ENCODE data around the gene TPSD1.
"Not testable (repeated sequence)": the region's sequence is repeated elsewhere in the genome, so short reads cannot be mapped to it uniquely, and the experiment has no call there.

The TPSD1 gene

DNA sequence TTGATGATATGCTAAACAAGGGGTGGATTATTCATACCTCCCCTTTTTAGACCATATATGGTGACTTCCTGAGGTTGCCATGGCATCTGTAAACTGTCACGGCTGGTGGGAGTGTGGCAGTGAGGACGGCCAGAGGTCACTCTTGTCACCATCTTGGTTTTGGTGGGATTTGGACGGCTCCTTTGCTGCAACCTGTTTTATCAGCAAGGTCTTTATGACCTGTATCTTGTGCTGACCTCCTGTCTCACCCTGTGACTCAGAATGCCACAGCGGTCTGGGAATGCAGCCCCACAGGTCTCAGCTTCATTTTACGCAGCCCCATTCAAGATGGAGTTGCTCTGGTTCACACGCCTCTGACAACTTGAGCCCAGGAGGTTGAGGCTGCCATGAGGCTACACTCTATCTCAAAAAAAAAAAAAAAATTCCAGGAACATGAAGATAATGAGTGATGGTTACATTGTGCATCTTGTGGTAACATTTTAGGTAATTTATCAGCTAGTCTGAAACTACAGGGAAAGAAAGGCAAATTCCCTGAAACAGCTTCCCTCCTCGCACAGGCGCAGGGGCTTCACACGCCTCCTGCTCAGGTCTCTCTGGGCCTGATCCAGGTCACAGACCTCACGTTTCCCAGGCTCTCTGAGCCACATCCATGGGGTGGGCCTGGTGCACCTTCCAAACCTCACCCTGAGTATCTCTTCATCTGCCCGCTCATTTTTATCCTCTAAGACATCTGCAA lies 38.2 kb downstream of the TPSD1 start:
- TF ChIP-seq, protein P1, sequence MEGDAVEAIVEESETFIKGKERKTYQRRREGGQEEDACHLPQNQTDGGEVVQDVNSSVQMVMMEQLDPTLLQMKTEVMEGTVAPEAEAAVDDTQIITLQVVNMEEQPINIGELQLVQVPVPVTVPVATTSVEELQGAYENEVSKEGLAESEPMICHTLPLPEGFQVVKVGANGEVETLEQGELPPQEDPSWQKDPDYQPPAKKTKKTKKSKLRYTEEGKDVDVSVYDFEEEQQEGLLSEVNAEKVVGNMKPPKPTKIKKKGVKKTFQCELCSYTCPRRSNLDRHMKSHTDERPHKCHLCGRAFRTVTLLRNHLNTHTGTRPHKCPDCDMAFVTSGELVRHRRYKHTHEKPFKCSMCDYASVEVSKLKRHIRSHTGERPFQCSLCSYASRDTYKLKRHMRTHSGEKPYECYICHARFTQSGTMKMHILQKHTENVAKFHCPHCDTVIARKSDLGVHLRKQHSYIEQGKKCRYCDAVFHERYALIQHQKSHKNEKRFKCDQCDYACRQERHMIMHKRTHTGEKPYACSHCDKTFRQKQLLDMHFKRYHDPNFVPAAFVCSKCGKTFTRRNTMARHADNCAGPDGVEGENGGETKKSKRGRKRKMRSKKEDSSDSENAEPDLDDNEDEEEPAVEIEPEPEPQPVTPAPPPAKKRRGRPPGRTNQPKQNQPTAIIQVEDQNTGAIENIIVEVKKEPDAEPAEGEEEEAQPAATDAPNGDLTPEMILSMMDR (IDR thresholded peaks at IDR 0.05; ENCODE audit: insufficient read depth, low read length), result no peak
- TF ChIP-seq, protein P2, sequence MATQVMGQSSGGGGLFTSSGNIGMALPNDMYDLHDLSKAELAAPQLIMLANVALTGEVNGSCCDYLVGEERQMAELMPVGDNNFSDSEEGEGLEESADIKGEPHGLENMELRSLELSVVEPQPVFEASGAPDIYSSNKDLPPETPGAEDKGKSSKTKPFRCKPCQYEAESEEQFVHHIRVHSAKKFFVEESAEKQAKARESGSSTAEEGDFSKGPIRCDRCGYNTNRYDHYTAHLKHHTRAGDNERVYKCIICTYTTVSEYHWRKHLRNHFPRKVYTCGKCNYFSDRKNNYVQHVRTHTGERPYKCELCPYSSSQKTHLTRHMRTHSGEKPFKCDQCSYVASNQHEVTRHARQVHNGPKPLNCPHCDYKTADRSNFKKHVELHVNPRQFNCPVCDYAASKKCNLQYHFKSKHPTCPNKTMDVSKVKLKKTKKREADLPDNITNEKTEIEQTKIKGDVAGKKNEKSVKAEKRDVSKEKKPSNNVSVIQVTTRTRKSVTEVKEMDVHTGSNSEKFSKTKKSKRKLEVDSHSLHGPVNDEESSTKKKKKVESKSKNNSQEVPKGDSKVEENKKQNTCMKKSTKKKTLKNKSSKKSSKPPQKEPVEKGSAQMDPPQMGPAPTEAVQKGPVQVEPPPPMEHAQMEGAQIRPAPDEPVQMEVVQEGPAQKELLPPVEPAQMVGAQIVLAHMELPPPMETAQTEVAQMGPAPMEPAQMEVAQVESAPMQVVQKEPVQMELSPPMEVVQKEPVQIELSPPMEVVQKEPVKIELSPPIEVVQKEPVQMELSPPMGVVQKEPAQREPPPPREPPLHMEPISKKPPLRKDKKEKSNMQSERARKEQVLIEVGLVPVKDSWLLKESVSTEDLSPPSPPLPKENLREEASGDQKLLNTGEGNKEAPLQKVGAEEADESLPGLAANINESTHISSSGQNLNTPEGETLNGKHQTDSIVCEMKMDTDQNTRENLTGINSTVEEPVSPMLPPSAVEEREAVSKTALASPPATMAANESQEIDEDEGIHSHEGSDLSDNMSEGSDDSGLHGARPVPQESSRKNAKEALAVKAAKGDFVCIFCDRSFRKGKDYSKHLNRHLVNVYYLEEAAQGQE (IDR thresholded peaks at IDR 0.05; ENCODE audit: insufficient replicate concordance, low read depth), result no peak
- TF ChIP-seq SPI1 (IDR thresholded peaks at IDR 0.05; ENCODE audit: borderline replicate concordance, low read depth), result no peak
- TF ChIP-seq POLR2AphosphoS5 (IDR thresholded peaks at IDR 0.05; ENCODE audit: low read depth), result no peak
- TF ChIP-seq GABPA (IDR thresholded peaks at IDR 0.05; ENCODE audit: low read depth), result no peak
- no peak overlapping the region for H3K27ac ChIP-seq (replicated peaks)
- H3K27me3 ChIP-seq (ENCODE audit: insufficient read depth, poor library complexity, severe bottlenecking), result peaks cover 12% of the 10 kb centered on the region
- no peak for DNase-seq (ENCODE audit: low read depth in 1 of 2, low spot score in 1 of 2)
- no peak overlapping the region for H3K4me3 ChIP-seq (replicated peaks; ENCODE audit: insufficient read depth, low read length)

DNA sequence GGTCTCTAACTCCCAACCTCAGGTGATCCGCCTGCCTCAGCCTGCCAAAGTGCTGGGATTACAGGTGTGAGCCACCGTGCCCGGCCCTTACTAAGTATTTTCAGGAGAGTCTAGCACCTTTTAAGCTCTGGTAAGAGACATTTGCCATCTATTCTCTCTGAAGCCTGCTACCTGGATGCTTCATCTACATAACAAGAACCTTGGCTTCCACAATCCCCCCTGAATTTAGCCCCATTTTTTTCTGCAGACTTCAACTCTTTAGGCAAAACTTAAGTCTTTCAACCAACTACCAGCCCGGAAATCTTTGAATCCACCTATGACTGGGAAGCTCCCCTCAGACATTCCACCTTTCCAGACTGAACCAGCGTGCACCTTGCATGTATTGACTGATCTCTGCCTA lies 39.6 kb downstream of the TPSD1 start:
- H3K27me3 ChIP-seq (ENCODE audit: insufficient read depth, poor library complexity, severe bottlenecking), result peaks cover 2% of the 10 kb centered on the region
- H3K4me3 ChIP-seq (replicated peaks; ENCODE audit: insufficient read depth, low read length), result no peak overlapping the region
- DNase-seq (ENCODE audit: low read depth in 1 of 2, low spot score in 1 of 2), result no peak
- H3K27ac ChIP-seq (replicated peaks), result no peak overlapping the region
- TF ChIP-seq, protein P2 (IDR thresholded peaks at IDR 0.05; ENCODE audit: insufficient replicate concordance, low read depth), result no peak
- TF ChIP-seq, protein P1 (IDR thresholded peaks at IDR 0.05; ENCODE audit: insufficient read depth, low read length), result no peak
- no peak for TF ChIP-seq POLR2AphosphoS5 (IDR thresholded peaks at IDR 0.05; ENCODE audit: low read depth)
- no peak for TF ChIP-seq GABPA (IDR thresholded peaks at IDR 0.05; ENCODE audit: low read depth)
- no peak for TF ChIP-seq SPI1 (IDR thresholded peaks at IDR 0.05; ENCODE audit: borderline replicate concordance, low read depth)

DNA sequence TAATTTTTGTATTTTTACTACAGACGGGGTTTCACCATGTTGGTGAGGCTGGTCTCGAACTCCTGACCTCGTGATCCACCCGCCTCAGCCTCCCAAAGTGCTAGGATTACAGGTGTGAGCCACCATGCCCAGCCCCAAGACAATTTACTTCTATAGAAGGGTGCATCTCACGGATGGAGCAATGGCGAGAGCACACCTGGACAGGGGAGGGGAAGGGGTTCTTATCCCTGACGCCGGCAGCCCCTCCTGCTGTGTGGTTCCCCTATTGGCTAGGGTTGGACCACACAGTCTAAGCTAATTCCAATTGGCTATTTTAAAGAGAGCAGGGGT lies 40.8 kb downstream of the TPSD1 start:
- H3K27ac ChIP-seq (replicated peaks); DNase-seq (ENCODE audit: low read depth in 1 of 2, low spot score in 1 of 2); H3K4me3 ChIP-seq (replicated peaks; ENCODE audit: insufficient read depth, low read length); H3K27me3 ChIP-seq (ENCODE audit: insufficient read depth, poor library complexity, severe bottlenecking): not testable (repeated sequence)

DNA sequence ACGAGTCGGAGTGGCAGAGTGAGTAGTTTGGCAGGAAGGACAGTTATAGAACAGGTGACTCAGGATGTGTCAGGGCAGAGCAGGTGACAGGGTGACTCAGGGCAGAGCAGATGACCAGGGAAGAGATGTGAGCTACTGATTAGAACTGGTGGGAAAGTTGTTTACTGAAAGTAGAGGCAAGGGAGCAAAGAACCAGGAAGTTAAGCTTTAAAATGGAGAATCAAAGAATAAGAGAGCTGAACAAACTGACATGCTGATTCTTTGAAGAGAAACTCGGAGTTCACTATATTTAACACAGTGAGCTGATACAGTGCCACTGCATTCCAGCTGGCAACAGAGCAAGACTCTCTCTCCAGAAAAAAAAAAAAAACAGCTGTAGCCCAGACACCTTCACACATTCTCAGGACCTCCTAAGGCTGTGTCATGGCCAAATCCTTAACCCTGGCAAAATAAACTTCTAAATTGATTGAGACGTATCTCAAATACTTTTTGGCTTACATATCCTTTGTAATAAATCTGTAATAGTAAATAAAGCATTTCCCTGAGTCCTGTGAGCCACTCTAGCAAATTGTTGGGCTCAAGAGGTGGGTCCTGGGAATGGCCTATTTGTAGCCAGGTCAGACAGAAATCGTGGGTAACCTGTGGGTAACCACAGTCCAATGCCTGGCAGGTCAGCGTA lies 41.3 kb downstream of the TPSD1 start:
- TF ChIP-seq, protein P1 (IDR thresholded peaks at IDR 0.05; ENCODE audit: insufficient read depth, low read length), result no peak
- TF ChIP-seq GABPA (IDR thresholded peaks at IDR 0.05; ENCODE audit: low read depth), result no peak
- TF ChIP-seq POLR2AphosphoS5 (IDR thresholded peaks at IDR 0.05; ENCODE audit: low read depth), result no peak
- TF ChIP-seq, protein P2 (IDR thresholded peaks at IDR 0.05; ENCODE audit: insufficient replicate concordance, low read depth), result no peak
- TF ChIP-seq SPI1 (IDR thresholded peaks at IDR 0.05; ENCODE audit: borderline replicate concordance, low read depth), result no peak
- Histone ChIP-seq H3K4me3 (replicated peaks; ENCODE audit: insufficient read depth, low read length) (no peak overlapping the region), H3K27me3 (ENCODE audit: insufficient read depth, poor library complexity, severe bottlenecking) (no peaks in the 10 kb centered on the region), H3K27ac (replicated peaks) (no peak overlapping the region)
- no peak for DNase-seq (ENCODE audit: low read depth in 1 of 2, low spot score in 1 of 2)
